Measurements from ENCODE around the gene SDC4.

SDC4 gene

DNA sequence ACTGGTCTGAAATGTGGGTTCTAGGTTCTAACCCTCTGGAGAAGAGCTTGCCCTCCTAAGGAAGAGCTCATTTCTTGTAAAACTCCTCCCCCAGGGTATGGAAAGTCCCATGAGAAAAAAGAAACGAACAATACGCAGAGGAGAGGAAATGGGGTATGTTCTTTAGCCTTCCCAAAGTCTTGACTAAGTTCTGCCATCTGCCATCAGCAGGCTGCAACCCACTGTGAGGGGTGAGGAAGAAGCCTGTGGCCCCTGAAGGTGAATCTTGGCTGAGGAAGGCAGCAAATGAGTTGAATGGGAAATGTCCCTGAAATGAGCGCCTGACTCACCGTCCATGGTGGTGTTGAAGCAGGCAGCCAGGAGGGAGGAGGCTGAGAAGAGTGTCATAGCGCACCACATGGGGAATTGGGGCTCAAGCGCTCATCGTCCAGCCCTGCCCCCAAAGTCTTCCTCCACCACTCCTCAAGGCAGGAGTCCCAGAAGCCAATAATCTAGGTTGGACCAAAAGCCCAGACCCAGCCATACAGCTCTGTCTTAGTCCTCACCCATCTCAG is 29.8 kb downstream of the SDC4 start:
- no peak for DNase-seq (ENCODE audit: low read depth)

DNA sequence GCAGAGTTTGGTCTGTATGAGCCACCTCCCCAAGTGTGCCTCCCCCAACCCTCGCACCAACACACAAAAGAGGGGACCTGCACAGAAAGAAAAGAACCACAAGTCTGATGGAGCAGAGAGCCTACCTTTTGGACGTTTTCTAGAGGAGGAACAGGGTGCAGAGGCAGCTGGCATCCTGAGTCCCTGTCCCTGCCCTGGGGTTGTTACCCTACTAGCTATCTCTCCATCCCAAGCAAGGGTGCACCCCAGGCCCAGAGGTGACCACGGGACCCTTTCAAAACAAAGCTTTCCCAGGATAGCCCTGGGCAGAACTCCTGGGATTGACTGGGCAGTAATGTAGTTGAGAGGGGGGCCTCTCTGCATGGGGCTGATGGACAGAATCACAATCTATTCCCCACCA is 30.4 kb downstream of the SDC4 start:
- no peak for DNase-seq (ENCODE audit: low read depth)

DNA sequence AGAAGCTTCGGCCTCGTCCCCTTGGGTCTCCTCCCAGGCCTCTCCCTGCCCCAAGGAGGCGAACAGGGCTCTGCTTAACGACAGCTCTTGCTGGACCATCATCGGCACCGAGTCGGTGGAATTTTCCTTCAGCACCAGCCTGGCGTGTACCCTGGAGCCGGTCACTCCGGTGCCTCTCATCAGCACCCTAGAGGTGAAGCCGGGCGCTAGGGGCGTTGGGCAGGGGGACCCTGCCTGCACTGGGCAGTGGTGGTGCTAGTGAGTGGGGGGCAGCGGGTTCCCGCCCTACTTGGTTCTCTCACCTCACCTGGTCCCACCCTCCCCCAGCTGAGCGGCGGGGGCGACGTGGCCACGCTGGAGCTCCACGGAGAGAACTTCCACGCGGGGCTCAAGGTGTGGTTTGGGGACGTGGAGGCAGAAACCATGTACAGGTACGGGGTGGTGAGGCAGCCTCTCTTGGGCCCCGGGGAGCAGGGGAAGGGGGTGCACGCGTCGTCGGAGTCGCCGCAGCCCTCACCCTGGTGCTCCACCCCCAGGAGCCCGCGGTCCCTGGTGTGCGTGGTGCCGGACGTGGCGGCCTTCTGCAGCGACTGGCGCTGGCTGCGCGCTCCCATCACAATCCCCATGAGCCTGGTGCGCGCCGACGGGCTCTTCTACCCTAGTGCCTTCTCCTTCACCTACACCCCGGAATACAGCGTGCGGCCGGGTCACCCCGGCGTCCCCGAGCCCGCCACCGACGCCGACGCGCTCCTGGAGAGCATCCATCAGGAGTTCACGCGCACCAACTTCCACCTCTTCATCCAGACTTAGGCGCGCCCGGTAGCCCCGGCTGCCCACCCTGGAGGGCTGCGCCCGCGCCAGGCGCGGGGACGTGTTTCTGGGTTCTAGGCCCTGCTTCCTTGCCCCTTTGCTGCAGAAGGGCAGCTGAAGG is 31.8 kb downstream of the SDC4 start:
- no peak for DNase-seq (ENCODE audit: low read depth)

DNA sequence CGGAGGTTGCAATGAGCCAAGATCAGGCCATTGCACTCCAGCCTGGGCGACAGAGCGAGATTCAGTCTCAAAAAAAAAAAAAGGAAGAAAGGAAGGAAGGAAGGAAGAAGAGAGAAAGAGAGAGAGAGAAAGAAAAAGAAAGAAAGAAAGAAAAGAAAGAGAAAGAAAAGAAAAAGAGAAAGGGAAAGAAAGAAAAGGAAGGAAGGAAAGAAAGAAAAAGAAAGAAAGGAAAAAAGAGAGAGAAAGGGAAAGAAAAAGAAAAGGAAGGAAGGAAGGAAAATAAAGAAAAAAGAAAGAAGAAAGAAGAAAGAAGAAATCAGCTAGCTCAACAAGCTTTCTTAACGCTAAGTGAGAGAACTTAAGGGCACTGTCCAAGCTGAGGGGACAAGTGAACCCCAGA is 32.6 kb downstream of the SDC4 start:
- DNase-seq (ENCODE audit: low read depth), result no peak

DNA sequence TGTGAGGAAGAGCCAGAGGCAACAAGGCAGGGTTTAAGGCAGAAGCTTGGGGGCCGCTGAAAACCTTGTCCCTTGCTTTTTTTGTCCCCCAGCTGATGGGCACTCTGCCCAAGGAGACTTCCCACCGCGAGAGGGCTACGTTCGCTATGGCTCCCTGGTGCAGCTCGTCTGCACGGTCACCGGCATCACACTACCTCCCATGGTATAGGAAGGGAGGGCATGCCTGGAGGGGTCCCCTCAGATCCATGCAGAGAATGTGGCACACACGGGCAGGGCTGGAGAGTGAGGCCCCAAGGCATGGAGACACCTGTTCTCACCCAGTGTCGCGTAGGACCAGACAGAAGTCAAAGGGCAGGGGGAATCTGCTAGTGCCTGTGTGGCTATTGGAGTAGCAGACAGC is 34.3 kb downstream of the SDC4 start:
- DNase-seq (ENCODE audit: low read depth), result no peak

DNA sequence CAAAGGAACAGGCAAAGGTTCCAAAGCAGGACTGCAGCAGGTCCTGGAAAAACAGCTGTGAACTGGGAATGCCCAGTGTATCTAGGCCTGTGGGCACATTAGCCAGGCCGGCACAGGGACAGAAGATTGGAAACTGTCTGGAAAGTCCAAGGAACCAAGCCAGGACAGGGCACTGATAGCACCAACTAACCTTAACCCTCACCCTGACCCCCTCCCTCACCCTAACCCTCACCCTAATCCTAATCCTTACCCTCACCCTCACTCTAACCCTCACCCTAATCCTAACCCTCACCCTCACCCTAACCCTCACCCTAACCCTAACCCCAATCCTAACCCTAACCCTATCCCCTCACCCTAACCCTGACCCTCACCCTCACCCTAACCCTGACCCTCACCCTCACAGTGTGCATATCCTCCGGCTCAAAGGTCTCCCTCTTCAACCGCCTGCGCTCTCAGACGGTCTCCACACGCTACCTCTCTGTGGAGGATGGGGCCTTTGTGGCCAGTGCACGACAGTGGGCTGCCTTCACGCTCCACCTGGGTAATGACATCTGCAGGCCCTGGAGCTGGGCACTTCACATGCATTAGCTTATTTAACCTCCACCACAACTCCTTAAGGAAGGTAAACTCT is 35.0 kb downstream of the SDC4 start:
- DNase-seq (ENCODE audit: low read depth), result no peak

DNA sequence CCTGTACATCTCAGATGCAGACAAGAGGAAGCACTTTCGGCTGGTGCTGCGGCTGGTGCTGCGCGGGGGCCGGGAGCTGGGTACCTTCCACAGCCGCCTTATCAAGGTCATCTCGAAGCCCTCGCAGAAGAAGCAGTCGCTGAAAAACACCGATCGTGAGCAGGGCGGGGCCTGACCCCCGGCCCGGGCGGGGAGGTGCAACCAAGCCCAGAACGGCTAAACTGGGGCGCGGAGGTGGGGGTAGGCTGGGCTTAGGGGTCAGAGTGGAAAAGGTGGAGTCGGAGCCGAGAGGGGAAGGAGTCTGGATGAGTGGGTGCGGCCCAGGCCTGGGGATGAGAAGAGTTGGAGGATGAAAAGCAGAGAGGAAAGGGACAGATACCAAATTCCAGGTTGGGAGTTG is 36.0 kb downstream of the SDC4 start:
- DNase-seq (ENCODE audit: low read depth), result no peak

DNA sequence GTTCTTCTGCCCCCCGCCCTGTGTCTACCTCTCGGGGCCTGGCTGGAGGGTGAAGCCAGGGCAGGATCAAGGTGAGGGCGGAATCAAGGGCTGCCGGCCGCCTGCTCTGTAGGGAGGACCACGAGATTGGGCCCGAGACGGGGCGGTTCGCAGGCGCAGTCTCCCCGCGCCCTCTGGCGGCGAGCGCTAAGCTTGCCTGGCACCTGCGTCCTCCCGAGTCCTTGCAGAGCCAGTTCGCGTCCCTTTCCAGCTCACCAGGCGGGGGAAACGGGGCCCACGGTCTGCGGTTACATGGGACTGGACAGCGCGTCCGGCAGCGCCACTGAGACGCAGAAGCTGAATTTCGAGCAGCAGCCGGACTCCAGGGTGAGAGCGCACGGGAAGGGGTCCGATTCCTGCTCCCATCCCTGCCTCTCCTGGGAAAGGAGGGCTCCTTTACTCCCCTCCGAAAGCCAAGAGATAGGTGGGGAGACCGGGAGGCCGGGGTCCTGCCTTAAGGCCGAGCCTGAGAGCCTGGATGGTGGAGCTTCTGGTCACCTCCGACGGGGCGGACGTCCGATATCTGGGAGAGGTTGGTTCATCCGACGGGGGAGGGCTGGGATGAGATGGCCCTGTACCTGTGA is 36.5 kb downstream of the SDC4 start:
- DNase-seq (ENCODE audit: low read depth), result peak; percentile 29

DNA sequence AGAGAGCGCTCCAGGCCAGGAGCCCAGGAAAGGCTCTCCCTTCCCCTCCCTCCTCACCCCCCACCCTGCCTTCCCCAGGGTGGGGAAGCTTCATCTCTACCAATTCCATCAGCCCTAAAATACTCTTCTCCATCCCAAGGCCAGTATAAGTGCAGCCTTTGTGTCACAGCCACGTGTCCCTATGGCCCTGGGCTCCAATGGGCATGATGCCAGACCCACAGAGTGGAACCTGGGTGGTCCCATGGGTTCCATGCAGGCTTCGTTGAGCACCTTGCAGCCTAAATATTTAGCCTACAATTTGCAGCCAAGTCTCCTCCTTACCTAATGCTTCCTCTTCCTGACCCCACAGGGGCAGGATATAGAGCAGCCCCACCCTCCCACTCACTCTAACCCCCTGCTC is 39.1 kb downstream of the SDC4 start:
- DNase-seq (ENCODE audit: low read depth), result no peak

DNA sequence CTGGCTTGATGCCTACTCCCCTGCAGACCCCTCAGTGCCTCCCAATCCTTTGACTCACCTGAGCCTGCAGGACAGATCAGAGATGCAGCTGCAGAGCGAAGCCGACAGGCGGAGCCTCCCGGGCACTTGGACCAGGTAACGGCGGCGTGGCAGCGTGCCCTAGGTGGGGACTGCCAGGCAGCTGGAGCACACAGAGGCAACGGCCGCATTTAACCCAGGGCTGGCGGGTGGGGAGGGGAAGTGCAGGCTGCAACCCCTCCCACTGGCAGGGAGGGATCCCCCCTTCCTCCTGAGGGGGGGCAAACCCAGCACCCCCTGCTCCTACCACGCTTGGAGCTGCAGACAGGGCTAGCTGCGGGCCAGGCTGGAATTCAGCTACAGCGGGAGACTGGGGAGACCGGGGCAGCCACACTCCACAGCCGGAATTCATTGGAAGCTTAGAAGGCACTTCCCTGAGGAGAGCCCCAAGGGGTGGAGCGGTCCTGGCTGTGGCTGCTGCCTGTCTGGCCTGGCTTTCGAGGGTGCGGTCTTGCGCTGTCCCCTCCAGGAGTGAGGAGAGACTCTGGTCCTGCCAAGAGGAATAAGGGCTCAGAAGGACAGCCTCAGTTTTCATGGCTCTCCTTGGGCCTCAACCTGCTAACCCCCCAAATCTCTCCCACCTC is 40.0 kb downstream of the SDC4 start, which contains the start of gene MATN4:
Gene MATN4 (minus strand): TSS at position 183 of the 662 bp plus-strand sequence. CDS start 2,717 bp downstream, outside the sequence.
- DNase-seq (ENCODE audit: low read depth), result no peak

DNA sequence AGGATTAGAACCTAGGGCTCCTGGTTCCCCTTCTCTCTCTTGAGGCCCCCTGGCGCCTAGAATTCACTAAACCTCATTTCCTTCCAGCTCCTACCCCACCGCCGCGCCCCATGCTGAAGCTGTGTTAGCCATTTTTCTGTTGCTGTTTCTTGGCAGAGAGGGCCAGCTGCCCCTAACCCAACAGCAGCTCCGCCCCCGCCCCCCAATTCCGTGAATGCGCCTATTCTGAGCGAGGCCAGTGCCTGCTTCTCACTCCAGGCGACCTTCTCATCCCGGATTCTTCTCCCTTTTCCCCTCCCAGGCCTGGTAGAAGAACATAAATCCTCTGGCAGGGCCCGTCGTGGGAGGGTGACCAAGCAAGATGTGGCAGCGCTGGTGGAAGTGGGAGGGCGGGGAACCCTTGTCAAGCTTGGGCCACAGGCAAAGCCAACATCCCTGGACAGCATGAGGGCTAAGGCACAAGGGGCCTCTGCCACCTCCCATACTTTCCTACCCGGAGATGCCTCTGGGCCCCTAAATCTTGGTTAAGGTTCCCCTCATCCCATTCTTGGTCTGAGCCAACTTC is 41.1 kb downstream of the SDC4 start:
- no peak for DNase-seq (ENCODE audit: low read depth)

DNA sequence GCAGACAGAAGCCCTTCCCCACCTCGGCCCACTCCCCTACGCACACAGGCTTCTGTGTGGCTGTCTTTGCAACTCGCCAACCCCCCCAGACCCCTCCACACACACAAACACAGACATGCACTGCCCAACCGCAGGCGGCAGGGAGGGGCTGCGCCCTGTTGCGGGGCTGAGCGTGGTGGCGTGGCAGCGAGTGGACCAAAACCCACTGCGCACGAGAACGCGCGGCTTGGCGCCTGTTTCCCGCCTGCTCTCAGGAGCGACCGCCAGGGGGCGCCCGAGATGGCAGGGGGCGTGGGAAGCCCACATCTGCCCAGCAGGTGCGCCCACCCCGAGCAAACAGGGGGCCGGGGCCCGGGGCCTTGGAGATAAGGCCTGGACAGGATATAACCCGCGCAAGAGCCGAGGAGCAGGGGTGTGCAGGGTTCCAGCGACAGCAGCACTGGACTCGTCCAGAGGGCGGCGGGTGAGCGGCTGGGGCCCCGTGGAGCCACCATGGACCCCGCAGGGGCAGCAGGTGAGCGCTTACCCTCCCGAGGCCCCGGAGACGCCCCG is 41.7 kb downstream of the SDC4 start, which contains the start of gene RBPJL:
Gene RBPJL (plus strand): TSS at position 410 of the 552 bp plus-strand sequence. CDS start 83 bp downstream, at position 493.
- DNase-seq (ENCODE audit: low read depth), result no peak

DNA sequence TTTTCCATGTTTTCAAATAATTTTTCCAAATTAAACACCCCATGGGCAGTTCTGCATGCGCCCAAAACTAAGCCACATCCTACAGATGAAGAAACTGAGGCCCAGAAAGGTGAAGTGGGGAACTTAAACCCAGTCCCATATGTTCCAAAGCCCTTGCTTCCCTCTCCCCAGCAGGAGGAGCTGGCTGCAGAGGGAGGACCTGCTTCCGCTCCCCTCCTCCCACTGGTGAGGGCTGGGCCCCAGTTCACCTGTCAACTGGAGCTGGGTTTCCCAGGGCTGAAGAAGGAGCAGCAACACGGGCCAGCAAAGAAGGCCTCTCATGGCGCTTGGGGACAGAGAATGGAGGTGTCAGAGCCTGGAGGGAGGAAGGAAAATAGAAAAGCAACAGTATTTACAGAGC is 43.0 kb downstream of the SDC4 start:
- DNase-seq (ENCODE audit: low read depth), result no peak

DNA sequence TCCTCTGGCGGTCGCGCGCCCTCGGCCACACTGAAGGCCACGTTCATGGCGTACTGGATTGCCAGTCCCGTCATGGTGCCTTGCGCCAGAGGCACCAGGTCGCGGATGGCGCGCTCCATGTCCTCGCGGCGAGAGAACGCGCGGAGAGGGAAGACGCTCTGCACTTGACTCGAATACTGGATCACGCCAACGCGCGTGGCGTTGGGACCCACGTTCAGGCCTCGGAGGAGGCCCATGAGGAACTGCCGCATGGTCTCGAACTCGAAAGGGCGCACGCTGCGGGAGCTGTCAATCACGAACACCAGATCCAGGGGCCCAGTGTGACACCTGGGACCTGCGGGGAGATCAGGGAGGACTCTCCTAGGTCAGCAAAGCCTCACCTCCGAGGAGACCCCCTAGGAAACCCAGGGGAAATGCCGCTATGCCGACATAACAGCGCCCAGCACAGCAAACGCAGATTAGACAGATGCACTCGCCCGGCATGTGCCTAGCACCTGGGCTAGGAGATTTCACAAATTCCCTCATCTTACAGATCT is 43.7 kb downstream of the SDC4 start:
- no peak for DNase-seq (ENCODE audit: low read depth)

DNA sequence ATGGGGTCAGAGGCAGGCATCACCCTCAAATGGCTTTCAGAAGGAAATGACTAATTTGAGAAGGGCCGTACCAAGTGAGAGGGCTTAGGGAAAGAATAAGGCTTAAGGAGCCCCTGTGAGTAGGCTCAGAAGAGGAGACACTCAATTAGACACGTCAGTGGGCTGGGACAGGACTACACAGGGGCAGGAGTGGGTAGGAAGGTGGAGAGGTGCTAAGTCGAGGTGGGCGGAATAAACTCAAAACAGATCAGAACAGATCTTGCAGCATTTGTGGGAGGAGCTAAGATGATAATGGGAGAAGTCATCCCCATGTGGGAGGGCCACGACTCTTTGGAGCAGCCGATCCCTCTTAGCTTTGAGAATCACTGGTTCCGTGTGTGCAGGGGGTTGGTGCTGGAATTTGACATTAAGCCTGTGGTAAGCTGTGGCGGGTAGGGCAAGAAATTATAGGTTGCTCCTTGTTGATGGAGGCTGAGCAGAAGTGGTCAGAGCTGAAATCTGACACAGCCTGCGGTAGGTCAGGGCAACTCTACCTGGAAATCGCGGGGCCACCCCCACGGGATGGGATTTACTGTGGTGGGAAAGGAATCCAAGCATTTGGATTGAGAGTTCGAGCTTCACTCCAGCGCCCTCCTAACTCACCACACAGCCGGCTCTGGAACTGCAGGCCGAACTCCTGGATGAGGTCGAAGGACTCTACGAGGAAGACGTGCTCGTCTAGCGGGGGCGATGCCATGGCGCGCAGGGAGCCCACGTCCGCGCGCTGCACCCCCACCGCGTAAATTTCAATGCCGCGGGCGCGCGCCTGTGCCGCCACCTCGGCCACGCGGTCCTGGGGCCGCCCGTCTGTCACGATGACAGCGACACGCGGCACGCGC is 44.4 kb downstream of the SDC4 start:
- no peak for DNase-seq (ENCODE audit: low read depth)

DNA sequence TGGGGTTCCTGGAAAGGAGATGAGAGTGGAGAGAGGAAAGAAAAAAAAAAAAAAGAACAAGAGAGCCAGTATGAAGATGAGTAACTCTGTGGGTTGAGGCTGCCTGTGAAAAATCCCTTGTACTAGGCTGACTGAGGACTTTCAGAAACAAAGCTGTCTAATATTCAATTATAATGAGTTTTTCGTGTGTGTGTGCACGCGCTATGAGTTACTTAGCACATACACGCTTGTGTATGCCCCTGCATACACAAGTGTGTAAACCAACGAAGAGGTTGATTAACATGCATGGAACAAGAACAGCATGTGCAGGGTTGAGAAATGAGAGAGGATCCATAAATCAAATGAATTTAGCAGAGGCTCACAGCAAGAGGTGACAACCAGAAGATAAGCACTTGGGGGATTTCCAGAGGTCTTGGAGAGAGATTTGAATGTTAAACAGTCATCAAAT is 46.4 kb downstream of the SDC4 start:
- DNase-seq (ENCODE audit: low read depth), result no peak

DNA sequence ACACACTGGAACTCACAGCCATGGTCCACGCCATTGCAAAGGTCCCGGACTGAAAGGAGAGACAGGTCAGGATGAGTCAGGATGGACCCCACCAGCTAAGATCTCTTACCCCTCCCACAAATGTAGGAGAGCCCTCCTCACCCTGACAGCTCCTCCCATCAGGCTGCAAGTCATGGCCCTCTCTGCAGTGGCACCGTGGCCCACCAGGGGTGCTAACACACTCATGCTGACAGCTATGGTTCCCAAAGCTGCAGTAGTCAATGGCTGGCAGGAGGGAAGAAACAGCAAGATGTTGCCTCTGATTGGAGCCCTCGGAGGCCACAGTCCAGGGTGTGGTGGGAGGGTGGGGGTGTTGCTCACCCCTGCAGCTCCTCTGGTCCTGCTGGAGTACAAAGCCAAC is 47.3 kb downstream of the SDC4 start:
- no peak for DNase-seq (ENCODE audit: low read depth)

DNA sequence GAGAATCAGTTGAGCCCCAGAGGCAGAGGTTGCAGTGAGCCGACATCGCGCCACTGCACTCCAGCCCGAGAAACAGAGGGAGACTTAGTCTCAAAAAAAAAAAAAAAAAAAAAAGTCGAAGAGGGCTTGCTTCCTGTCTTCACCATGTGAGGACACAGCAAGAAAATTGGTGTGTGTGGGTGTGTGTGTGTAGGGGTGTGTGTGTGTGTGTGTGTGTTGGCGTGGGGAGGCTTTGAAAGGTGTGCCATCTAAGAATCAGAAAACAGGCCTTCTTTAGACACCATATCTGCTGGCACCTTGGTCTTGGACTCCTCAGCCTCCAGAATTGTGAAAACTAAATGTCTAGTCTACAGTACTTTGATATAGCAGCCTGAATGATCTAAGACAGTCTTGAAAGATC is 48.4 kb downstream of the SDC4 start:
- no peak for DNase-seq (ENCODE audit: low read depth)

DNA sequence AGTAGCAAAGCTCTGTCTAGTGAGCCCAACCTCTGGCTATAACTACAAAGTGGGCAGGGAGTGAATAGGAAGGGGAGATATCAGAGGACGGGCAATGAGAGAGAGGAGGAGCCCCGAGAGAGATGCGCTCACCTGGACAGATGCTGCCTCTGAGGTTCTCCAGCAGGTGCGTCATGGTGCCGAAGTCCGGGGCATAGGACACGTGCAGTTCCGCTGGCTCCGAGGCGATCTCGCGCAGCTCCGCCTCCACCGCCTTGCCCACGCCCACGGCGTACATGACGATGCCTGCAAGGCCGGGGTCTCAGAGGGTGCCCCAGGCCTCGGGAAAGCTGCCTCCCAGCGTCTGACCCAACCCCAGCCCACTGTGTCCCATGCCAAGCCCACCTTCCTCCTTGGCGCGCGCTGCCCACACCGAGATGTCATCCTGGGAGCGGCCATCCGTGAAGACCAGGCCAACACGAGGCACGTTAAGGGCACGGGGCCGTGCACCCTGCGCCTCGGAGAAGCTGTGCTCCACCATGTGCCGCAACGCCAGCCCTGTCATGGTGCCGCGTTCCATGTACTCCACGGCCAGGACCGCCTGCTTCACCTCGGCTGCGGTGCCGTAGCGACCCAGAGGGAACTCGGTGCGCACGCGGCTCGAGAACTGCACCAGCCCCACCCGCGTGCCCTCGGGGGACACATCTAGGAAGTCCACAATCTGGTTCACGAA is 50.3 kb downstream of the SDC4 start:
- DNase-seq (ENCODE audit: low read depth), result no peak

All from stimulated activated CD8-positive, alpha-beta memory T cell treated with anti-CD3 and anti-CD28 coated beads, Interleukin-12 subunit alpha, Interleukin-12 subunit beta, amount 100 ng/mL, for 1 hour (primary cell).